ENCODE results near the gene SPNS3. TPM values are rescaled to one million over a fixed set of nuclear protein-coding genes. Genes with fewer than 3 reads are reported as not detected.

The SPNS3 gene
- total and polyA plus RNA-seq, 7 donors: 0.09 TPM; not detected in 6

- no peak overlapping the region for H3K4me3 ChIP-seq
- WGBS, 3 donors: 83 to 88% (median 84%) methylated on average over 5 of the region's 5 CpGs
- TF ChIP-seq CTCF (IDR thresholded peaks at IDR 0.05): no peak
Measured at GRCh38 chr17:4394208-4395110, 39.3 kb upstream of the SPNS3 start.

GRCh38 chr17:4395111-4395478, 38.6 kb upstream of the SPNS3 start:
- DNase-seq (no peak), ATAC-seq (no peak)
- no peak overlapping the region for H3K27ac ChIP-seq
- H3K9me3 ChIP-seq: no peaks in the 10 kb centered on the region
- WGBS, 3 donors: 90 to 93% (median 91%) methylated on average over 3 of the region's 3 CpGs
- no peaks in the 10 kb centered on the region for H3K36me3 ChIP-seq (ENCODE audit: insufficient read depth in 1 of 2, low read depth in 1 of 2)
- no peaks in the 10 kb centered on the region for H3K4me1 ChIP-seq
- no peak overlapping the region for H3K4me3 ChIP-seq
- TF ChIP-seq CTCF (IDR thresholded peaks at IDR 0.05): no peak
- peaks cover 0 to 2% (median 0%) of the 10 kb centered on the region in 3 donors for H3K27me3 ChIP-seq (ENCODE audit: insufficient read depth in 3 of 3, low read length in 2 of 3)
- intact Hi-C loops (cut with DNase I): no loop called here

More at GRCh38 chr17:4394208-4395110, 39.3 kb upstream of the SPNS3 start:
- ATAC-seq: no peak
- H3K9me3 ChIP-seq: no peaks in the 10 kb centered on the region
- H3K27ac ChIP-seq: no peak overlapping the region
- DNase-seq: no peak
- intact Hi-C loops (cut with DNase I): no loop called here
- no peaks in the 10 kb centered on the region for H3K4me1 ChIP-seq
- H3K36me3 ChIP-seq (ENCODE audit: insufficient read depth in 1 of 2, low read depth in 1 of 2): no peaks in the 10 kb centered on the region
- peaks cover 0 to 2% (median 0%) of the 10 kb centered on the region in 3 donors for H3K27me3 ChIP-seq (ENCODE audit: insufficient read depth in 3 of 3, low read length in 2 of 3)

GRCh38 chr17:4397840-4398239, 35.9 kb upstream of the SPNS3 start:
- Histone ChIP-seq H3K9me3 (no peaks in the 10 kb centered on the region), H3K4me3 (no peak overlapping the region), H3K27ac (no peak overlapping the region), H3K27me3 (ENCODE audit: insufficient read depth in 3 of 3, low read length in 2 of 3) (peaks cover 0 to 2% (median 0%) of the 10 kb centered on the region in 3 donors), H3K4me1 (no peaks in the 10 kb centered on the region), H3K36me3 (ENCODE audit: insufficient read depth in 1 of 2, low read depth in 1 of 2) (no peaks in the 10 kb centered on the region)
- no peak for DNase-seq
- ATAC-seq: no peak
- intact Hi-C loops (cut with DNase I): no loop called here
- no peak for TF ChIP-seq CTCF (IDR thresholded peaks at IDR 0.05)
- WGBS, 3 donors: 88 to 95% (median 94%) methylated on average over 6 of the region's 6 CpGs

- DNase-seq (no peak), ATAC-seq (peak in 2 of 4 donors; percentile 23 to 32)
- peaks cover 5% of the 10 kb centered on the region for H3K4me1 ChIP-seq
- no peaks in the 10 kb centered on the region for H3K36me3 ChIP-seq (ENCODE audit: insufficient read depth in 1 of 2, low read depth in 1 of 2)
- WGBS, 3 donors: 82 to 90% (median 83%) methylated on average over 7 of the region's 7 CpGs
- H3K27me3 ChIP-seq (ENCODE audit: insufficient read depth in 3 of 3, low read length in 2 of 3): no peaks in the 10 kb centered on the region
- TF ChIP-seq CTCF (IDR thresholded peaks at IDR 0.05): no peak
- H3K27ac ChIP-seq: no peak overlapping the region
- intact Hi-C loops (cut with DNase I): no loop called here
- no peak overlapping the region for H3K4me3 ChIP-seq
- no peaks in the 10 kb centered on the region for H3K9me3 ChIP-seq
Measured at GRCh38 chr17:4405038-4405669, 28.6 kb upstream of the SPNS3 start.

Data from psoas muscle (tissue), 8 donors.